Measurements from ENCODE around the gene PLAU. TPM values are rescaled to one million over a fixed set of nuclear protein-coding genes. Genes with fewer than 3 reads are reported as not detected.

The PLAU gene
- total RNA-seq, 4 donors from 2014 or later: 0.83 to 5.0 (median 2.3) TPM

DNA sequence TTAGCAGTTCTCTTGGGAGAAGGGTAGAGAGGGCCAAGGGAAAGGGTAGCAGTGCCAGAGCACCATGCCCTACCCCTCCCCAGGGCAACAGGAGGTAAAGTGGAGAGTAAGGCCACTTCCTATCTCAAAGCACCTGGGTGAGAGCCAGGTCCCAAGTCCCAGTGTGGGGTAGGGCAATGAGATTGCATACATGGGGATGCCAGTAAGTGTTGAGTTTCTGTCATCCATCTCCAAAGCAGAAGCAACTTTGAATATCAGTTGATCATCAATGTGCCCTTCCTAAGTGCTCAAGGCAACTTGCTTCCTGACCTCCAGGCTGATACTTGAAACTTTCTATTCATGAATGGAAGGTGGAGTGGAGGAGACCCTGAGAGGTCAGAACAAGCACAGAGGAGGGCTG is 34.4 kb upstream of the PLAU start:
- no peaks in the 10 kb centered on the region for H3K36me3 ChIP-seq
- DNase-seq: no peak
- intact Hi-C loops (cut with DNase I; ENCODE audit: low total_unique reads): loop anchor here (5.0 to 10.0 kb wide), 3 partner anchors 89 to 1238 kb away; partner anchors contain the start of genes SAMD8 and ZSWIM8
- no peaks in the 10 kb centered on the region for H3K9me3 ChIP-seq
- ATAC-seq: no peak
- H3K27ac ChIP-seq: peak overlapping the region; percentile 14 to 97 (median 94)
- no peak overlapping the region for H3K4me3 ChIP-seq
- TF ChIP-seq POLR2A (IDR thresholded peaks at IDR 0.05): no peak
- TF ChIP-seq, protein P1, sequence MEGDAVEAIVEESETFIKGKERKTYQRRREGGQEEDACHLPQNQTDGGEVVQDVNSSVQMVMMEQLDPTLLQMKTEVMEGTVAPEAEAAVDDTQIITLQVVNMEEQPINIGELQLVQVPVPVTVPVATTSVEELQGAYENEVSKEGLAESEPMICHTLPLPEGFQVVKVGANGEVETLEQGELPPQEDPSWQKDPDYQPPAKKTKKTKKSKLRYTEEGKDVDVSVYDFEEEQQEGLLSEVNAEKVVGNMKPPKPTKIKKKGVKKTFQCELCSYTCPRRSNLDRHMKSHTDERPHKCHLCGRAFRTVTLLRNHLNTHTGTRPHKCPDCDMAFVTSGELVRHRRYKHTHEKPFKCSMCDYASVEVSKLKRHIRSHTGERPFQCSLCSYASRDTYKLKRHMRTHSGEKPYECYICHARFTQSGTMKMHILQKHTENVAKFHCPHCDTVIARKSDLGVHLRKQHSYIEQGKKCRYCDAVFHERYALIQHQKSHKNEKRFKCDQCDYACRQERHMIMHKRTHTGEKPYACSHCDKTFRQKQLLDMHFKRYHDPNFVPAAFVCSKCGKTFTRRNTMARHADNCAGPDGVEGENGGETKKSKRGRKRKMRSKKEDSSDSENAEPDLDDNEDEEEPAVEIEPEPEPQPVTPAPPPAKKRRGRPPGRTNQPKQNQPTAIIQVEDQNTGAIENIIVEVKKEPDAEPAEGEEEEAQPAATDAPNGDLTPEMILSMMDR (IDR thresholded peaks at IDR 0.05 in 4 of 5, conservative IDR thresholded peaks at IDR 0.05 in 1 of 5): no peak
- H3K27me3 ChIP-seq: no peaks in the 10 kb centered on the region
- peaks cover 34 to 42% of the 10 kb centered on the region in 2 donors for H3K4me1 ChIP-seq
- in situ Hi-C loops (cut with MboI; ENCODE audit: low sequenced_read_pairs in 4 of 4): no loop called here

DNA sequence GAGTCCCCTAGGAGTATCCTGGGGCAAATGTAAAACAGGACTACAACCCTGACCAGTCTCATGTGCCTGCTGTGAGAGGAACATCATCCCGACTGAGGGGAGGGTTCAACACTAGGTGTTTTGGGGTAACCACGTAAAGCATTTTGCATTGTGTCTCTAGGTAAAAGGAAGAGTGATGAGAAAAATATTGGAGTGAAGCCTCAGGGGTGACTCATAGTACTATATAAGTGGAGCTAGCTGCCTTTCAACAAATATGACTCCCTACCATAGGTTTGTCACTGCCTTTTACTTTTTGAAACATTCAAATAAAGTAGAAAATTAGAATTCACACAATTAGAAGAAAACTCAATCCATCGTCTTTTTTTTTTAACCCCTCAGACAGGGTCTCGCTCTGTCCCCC is 34.0 kb upstream of the PLAU start:
- H3K4me3 ChIP-seq: no peak overlapping the region
- no peaks in the 10 kb centered on the region for H3K36me3 ChIP-seq
- H3K9me3 ChIP-seq: no peaks in the 10 kb centered on the region
- no peak for TF ChIP-seq POLR2A (IDR thresholded peaks at IDR 0.05)
- TF ChIP-seq, protein P1 (IDR thresholded peaks at IDR 0.05 in 4 of 5, conservative IDR thresholded peaks at IDR 0.05 in 1 of 5): no peak
- DNase-seq (no peak), ATAC-seq (no peak)
- peak overlapping the region in 3 of 4 donors; percentile 93 to 97 (median 96) for H3K27ac ChIP-seq
- intact Hi-C loops (cut with DNase I; ENCODE audit: low total_unique reads) (loop anchor here (5.0 to 10.0 kb wide), 3 partner anchors 90 to 1238 kb away; partner anchors contain the start of genes SAMD8 and ZSWIM8), in situ Hi-C loops (cut with MboI; ENCODE audit: low sequenced_read_pairs in 4 of 4) (no loop called here)
- peaks cover 30 to 38% of the 10 kb centered on the region in 2 donors for H3K4me1 ChIP-seq
- no peaks in the 10 kb centered on the region for H3K27me3 ChIP-seq

DNA sequence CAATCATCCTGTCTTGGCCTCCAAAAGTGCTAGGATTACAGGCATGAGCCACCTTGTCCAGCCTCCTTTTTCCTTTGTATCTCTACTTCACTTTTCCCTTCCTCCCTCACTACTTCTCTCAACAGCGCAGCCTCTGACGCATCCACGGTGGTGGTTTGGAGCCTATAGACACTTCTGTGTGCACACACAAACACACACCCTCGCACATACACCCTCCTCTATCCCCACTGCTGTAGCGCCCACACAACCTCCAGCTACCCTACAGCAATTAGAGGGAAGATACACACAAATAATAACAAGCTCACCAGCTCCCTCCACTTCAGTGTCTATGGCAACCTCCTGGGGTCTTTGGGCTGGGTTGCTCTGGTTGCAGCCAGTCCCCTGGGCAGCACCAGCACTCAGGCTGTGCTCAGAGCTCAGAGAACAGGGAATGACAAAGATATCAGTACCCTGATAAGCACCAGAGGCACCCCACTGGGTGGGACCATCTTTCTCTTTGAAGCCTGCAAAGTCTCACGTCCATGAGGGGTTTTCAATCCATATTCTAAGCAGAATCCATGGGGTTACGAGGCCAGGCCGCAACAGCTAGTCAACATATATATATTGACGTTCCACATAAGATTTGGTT is 33.3 kb upstream of the PLAU start:
- in situ Hi-C loops (cut with MboI; ENCODE audit: low sequenced_read_pairs in 4 of 4): no loop called here
- Histone ChIP-seq H3K9me3 (no peaks in the 10 kb centered on the region), H3K4me3 (no peak overlapping the region), H3K36me3 (no peaks in the 10 kb centered on the region), H3K4me1 (peaks cover 23 to 32% of the 10 kb centered on the region in 2 donors), H3K27ac (peak overlapping the region in 3 of 4 donors; percentile 14 to 93 (median 42)), H3K27me3 (no peaks in the 10 kb centered on the region)
- ATAC-seq (no peak), DNase-seq (no peak)
- intact Hi-C loops (cut with DNase I; ENCODE audit: low total_unique reads): loop anchor here (5.0 to 10.0 kb wide), 3 partner anchors 90 to 1237 kb away; partner anchors contain the start of genes SAMD8 and ZSWIM8
- no peak for TF ChIP-seq POLR2A (IDR thresholded peaks at IDR 0.05)
- TF ChIP-seq, protein P1 (IDR thresholded peaks at IDR 0.05 in 4 of 5, conservative IDR thresholded peaks at IDR 0.05 in 1 of 5): no peak

DNA sequence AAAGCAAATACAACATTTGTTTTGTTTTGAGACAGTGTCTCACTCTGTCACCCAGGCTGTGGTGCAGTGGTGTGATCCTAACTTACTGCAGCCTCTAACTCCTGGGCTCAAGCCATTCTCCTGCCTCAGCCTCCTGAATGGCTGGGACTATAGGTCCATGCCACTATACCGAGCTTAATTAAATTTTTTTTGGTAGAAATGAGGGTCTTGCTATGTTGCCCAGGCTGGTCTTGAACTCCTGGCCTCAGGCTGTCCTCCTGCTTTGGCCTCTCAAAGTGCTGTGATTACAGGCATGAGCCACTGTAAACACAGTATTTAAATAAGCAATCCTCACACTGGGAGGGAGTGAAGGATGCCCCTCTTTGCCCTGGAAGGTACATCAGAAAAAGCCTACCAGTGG is 32.6 kb upstream of the PLAU start:
- ATAC-seq (no peak), DNase-seq (no peak)
- in situ Hi-C loops (cut with MboI; ENCODE audit: low sequenced_read_pairs in 4 of 4): no loop called here
- H3K27ac ChIP-seq: no peak overlapping the region
- H3K4me1 ChIP-seq: peaks cover 16 to 25% of the 10 kb centered on the region in 2 donors
- H3K9me3 ChIP-seq: no peaks in the 10 kb centered on the region
- no peak for TF ChIP-seq POLR2A (IDR thresholded peaks at IDR 0.05)
- TF ChIP-seq, protein P1 (IDR thresholded peaks at IDR 0.05 in 4 of 5, conservative IDR thresholded peaks at IDR 0.05 in 1 of 5): no peak
- intact Hi-C loops (cut with DNase I; ENCODE audit: low total_unique reads): loop anchor here (5.0 to 10.0 kb wide), 3 partner anchors 91 to 1236 kb away; partner anchors contain the start of genes SAMD8 and ZSWIM8
- H3K27me3 ChIP-seq: no peaks in the 10 kb centered on the region
- no peaks in the 10 kb centered on the region for H3K36me3 ChIP-seq
- no peak overlapping the region for H3K4me3 ChIP-seq

Data from gastrocnemius medialis (tissue), 4 donors.